HepG2 (cell line): ENCODE data around the gene DOCK3. TPM values are rescaled to one million over a fixed set of nuclear protein-coding genes. Genes with fewer than 3 reads are reported as not detected.

Source experiments
- FIP1L1 ChIP-seq: fragments of 200-400 bp; formaldehyde crosslinking; IDR thresholded peaks from 2 replicates; pipeline ENCODE4 v1.6.1; 2018; ENCODE audit warnings: low read depth, mild to moderate bottlenecking, low read length, moderate library complexity, borderline replicate concordance; ENCODE audit not compliant: insufficient read depth
- JUND ChIP-seq: sonication (generic); formaldehyde crosslinking; IDR thresholded peaks from 2 replicates; pipeline ENCODE4 v1.8.0; 2022; ENCODE audit warnings: mild to moderate bottlenecking, missing genetic modification reagents
- KLF6 ChIP-seq: IDR thresholded peaks from 2 replicates; pipeline ENCODE4 v1.8.0; 2016; ENCODE audit warnings: missing biosample characterization, missing genetic modification reagents
- NR2F6 ChIP-seq, 2 experiments: IDR thresholded peaks; 2 replicates each; pipeline ENCODE4 v1.6.1; 2016; ENCODE audit warnings: antibody characterized with exemption in 1 of 2, mild to moderate bottlenecking in 1 of 2
- PITX1 ChIP-seq: sonication (generic); formaldehyde crosslinking; IDR thresholded peaks from 2 replicates; pipeline ENCODE4 v1.5.1; 2020; ENCODE audit warnings: mild to moderate bottlenecking, missing genetic modification reagents
- RBM39 ChIP-seq: fragments of 200-400 bp; formaldehyde crosslinking; IDR thresholded peaks from one replicate; pipeline ENCODE4 v1.6.1; 2018; ENCODE audit warnings: antibody characterized with exemption, mild to moderate bottlenecking, low read depth, low read length; ENCODE audit not compliant: poor library complexity, severe bottlenecking
- SNAPC2 ChIP-seq: sonication (generic); formaldehyde crosslinking; IDR thresholded peaks from 2 replicates; pipeline ENCODE4 v1.8.1; 2022; ENCODE audit warnings: mild to moderate bottlenecking, missing genetic modification reagents
- U2AF1 ChIP-seq: fragments of 200-400 bp; formaldehyde crosslinking; optimal IDR thresholded peaks from 2 replicates; pipeline ENCODE3; 2017; ENCODE audit warnings: mild to moderate bottlenecking, low read depth, low read length
- ZBTB20 ChIP-seq: sonication (generic); formaldehyde crosslinking; IDR thresholded peaks from 2 replicates; pipeline ENCODE4 v1.8.1; 2023; ENCODE audit warnings: missing genetic modification reagents, low read depth, mild to moderate bottlenecking, borderline replicate concordance
- ZNF207 ChIP-seq: fragments of 450-650 bp; IDR thresholded peaks from 2 replicates; pipeline ENCODE4 v1.6.1; 2016; ENCODE audit warnings: antibody characterized with exemption, borderline replicate concordance
- ZNF296 ChIP-seq: sonication (generic); formaldehyde crosslinking; conservative IDR thresholded peaks from 2 replicates; pipeline ENCODE4 v1.5.0; 2020; ENCODE audit warnings: mild to moderate bottlenecking, missing genetic modification reagents
- ZNF350 ChIP-seq: sonication (generic); formaldehyde crosslinking; IDR thresholded peaks from 2 replicates; pipeline ENCODE4 v1.4.0; 2020; ENCODE audit warnings: mild to moderate bottlenecking, low read depth, missing genetic modification reagents, borderline replicate concordance
- ZNF501 ChIP-seq: sonication (generic); formaldehyde crosslinking; IDR thresholded peaks from 2 replicates; pipeline ENCODE4 v1.5.1; 2020; ENCODE audit warnings: mild to moderate bottlenecking, moderate library complexity, missing genetic modification reagents
- ZNF549 ChIP-seq: sonication (generic); formaldehyde crosslinking; IDR thresholded peaks from 2 replicates; pipeline ENCODE4 v1.5.0; 2020; ENCODE audit warnings: missing genetic modification reagents
- ZNF589 ChIP-seq: sonication (generic); formaldehyde crosslinking; conservative IDR thresholded peaks from 2 replicates; pipeline ENCODE4 v1.8.0; 2022; ENCODE audit warnings: mild to moderate bottlenecking, moderate library complexity, missing genetic modification reagents
- ZNF737 ChIP-seq: sonication (generic); formaldehyde crosslinking; IDR thresholded peaks from 2 replicates; pipeline ENCODE4 v1.5.0; 2020; ENCODE audit warnings: missing genetic modification reagents, mild to moderate bottlenecking, borderline replicate concordance
- polyA plus RNA-seq, 8 experiments: library from polyadenylated mRNA; depleted of rRNA in 3 of 8; stranded (reverse) in 7 of 8; unstranded in 1 of 8; fragments of >200 nt; fragmentation: Illumina TruSeq in 4 of 8; extraction: Trizol in 4 of 8; gene quantifications; 2 replicates each; pipeline versions ENCODE4 v1.2.1 to v1.2.3, GENCODE V29; 2011 to 2016; ENCODE audit warnings: low read depth in 4 of 8, missing spikeins in 1 of 8, mixed read lengths in 1 of 8; ENCODE audit not compliant: insufficient read depth in 1 of 8
- total RNA-seq, 5 experiments: library from RNA; depleted of rRNA; stranded (reverse); fragments of >200 nt; fragmentation: Illumina TruSeq; extraction: Trizol; gene quantifications; 2 replicates each; pipeline ENCODE4 v1.2.3, GENCODE V29; 2016; ENCODE audit warnings: low read depth in 1 of 5
- TF ChIP-seq, protein P1 (sequence below): sonication (generic); formaldehyde crosslinking; IDR thresholded peaks from 2 replicates; pipeline ENCODE4 v1.4.0; 2020; ENCODE audit warnings: low read depth, mild to moderate bottlenecking, missing genetic modification reagents
- TF ChIP-seq, protein P2 (sequence below): sonication (generic); formaldehyde crosslinking; IDR thresholded peaks from 2 replicates; pipeline ENCODE4 v1.5.0; 2020; ENCODE audit warnings: missing genetic modification reagents
- TF ChIP-seq, protein P3 (sequence below): sonication (generic); formaldehyde crosslinking; IDR thresholded peaks from 2 replicates; pipeline ENCODE4 v1.4.0; 2020; ENCODE audit warnings: mild to moderate bottlenecking, missing genetic modification reagents, borderline replicate concordance
- TF ChIP-seq, protein P4 (sequence below): sonication (generic); formaldehyde crosslinking; IDR thresholded peaks from 2 replicates; pipeline ENCODE4 v1.4.0; 2020; ENCODE audit warnings: mild to moderate bottlenecking, missing genetic modification reagents

DOCK3 gene
- total and polyA plus RNA-seq, 2 of the 13 experiments (the other 11 are each of a cell fraction or from before 2014, with no cell fraction given), result not detected

DNA sequence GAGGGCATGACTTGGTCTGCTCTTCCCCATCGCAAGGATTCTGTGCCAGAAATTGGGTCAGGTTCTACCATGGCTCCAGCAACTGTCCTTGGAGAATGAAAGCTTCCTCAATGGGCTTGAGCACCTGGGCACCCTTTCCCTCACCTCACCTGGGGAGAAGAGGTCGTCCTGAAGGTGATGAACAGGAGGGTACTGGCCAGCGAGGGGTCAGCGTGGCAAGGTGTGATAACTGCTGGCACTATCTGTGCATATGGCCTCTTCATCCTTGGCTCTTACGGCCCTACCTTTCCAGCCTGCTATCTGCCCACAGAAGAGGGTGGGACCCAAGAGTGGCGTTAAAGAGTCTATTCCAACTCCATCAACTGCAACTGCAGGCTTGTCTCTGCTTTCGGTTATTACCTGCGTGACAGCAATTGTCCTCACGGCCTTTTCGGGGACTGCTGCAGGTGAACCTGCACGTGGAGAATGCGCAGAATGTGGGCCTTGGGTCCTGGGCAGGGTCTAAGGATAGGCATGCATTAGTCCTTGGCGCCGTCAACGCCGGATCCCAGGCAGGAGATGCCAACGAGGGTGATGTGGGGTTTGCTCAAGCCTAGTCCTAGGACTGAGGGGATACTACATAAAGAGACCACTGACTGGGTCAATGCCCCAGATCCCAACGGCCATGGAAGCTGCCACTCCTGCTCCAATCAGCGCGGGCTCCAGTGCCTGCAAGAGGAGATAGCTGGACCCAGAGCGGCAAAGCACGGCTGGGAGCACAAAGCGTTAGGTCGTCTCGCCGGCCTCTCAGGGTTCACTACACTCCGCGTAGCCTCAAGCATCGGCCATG is 715.7 kb downstream of the DOCK3 start (continued):
- peak; percentile 76; the same call in 1 of the 2 replicates for TF ChIP-seq ZNF589
- TF ChIP-seq, protein P1, sequence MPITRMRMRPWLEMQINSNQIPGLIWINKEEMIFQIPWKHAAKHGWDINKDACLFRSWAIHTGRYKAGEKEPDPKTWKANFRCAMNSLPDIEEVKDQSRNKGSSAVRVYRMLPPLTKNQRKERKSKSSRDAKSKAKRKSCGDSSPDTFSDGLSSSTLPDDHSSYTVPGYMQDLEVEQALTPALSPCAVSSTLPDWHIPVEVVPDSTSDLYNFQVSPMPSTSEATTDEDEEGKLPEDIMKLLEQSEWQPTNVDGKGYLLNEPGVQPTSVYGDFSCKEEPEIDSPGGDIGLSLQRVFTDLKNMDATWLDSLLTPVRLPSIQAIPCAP (CRISPR knock-in tag), result no peak
- TF ChIP-seq ZNF549, result no peak
- no peak for TF ChIP-seq ZNF207
- TF ChIP-seq, protein P2, sequence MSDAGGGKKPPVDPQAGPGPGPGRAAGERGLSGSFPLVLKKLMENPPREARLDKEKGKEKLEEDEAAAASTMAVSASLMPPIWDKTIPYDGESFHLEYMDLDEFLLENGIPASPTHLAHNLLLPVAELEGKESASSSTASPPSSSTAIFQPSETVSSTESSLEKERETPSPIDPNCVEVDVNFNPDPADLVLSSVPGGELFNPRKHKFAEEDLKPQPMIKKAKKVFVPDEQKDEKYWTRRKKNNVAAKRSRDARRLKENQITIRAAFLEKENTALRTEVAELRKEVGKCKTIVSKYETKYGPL, result no peak
- TF ChIP-seq PITX1, result 0 out of 2 replicates have a peak, but pooled peaks have one; percentile 26
- TF ChIP-seq, protein P3, sequence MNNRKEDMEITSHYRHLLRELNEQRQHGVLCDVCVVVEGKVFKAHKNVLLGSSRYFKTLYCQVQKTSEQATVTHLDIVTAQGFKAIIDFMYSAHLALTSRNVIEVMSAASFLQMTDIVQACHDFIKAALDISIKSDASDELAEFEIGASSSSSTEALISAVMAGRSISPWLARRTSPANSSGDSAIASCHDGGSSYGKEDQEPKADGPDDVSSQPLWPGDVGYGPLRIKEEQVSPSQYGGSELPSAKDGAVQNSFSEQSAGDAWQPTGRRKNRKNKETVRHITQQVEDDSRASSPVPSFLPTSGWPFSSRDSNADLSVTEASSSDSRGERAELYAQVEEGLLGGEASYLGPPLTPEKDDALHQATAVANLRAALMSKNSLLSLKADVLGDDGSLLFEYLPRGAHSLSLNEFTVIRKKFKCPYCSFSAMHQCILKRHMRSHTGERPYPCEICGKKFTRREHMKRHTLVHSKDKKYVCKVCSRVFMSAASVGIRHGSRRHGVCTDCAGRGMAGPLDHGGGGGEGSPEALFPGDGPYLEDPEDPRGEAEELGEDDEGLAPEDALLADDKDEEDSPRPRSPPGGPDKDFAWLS (CRISPR knock-in tag), result peak; percentile 64; the same call in 1 of the 2 replicates
- TF ChIP-seq, protein P4, sequence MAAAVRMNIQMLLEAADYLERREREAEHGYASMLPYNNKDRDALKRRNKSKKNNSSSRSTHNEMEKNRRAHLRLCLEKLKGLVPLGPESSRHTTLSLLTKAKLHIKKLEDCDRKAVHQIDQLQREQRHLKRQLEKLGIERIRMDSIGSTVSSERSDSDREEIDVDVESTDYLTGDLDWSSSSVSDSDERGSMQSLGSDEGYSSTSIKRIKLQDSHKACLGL (CRISPR knock-in tag), result no peak
- 0 out of 2 replicates have a peak, but pooled peaks have one; percentile 59 for TF ChIP-seq ZNF737 (CRISPR knock-in tag)
- 0 out of 2 replicates have a peak, but pooled peaks have one; percentile 31 for TF ChIP-seq ZNF296 (CRISPR knock-in tag)
- 0 out of 2 replicates have a peak, but pooled peaks have one; percentile 67 for TF ChIP-seq SNAPC2 (CRISPR knock-in tag)
- peak; percentile 58; the same call in 1 of the 2 replicates for TF ChIP-seq ZNF501 (CRISPR knock-in tag)
- peak; percentile 86; the same call in 1 of the 2 replicates for TF ChIP-seq FIP1L1
- TF ChIP-seq ZNF350 (CRISPR knock-in tag), result 0 out of 2 replicates have a peak, but pooled peaks have one; percentile 37
- peak; percentile 20 for TF ChIP-seq U2AF1
- TF ChIP-seq RBM39, result peak; percentile 29
- no peak for TF ChIP-seq JUND (CRISPR knock-in tag)
- peak; percentile 36; the same call in 1 of the 2 replicates for TF ChIP-seq ZBTB20 (CRISPR knock-in tag)
- no peak for TF ChIP-seq NR2F6 (IDR thresholded peaks at IDR 0.05)
- no peak for TF ChIP-seq NR2F6 (CRISPR knock-in tag; IDR thresholded peaks at IDR 0.05)
- no peak for TF ChIP-seq KLF6 (CRISPR knock-in tag)
